ENCODE results near the gene MGAT5. TPM values are rescaled to one million over a fixed set of nuclear protein-coding genes. Genes with fewer than 3 reads are reported as not detected.

The MGAT5 gene
- total RNA-seq, 4 donors from 2014 or later: 47.4 to 56.4 (median 50.3) TPM

GRCh38 chr2:134411828-134412638 lies 158.2 kb downstream of the MGAT5 start:
- H3K9me3 ChIP-seq: no peaks in the 10 kb centered on the region
- H3K4me1 ChIP-seq: peaks cover 19 to 42% (median 31%) of the 10 kb centered on the region in 4 donors
- H3K4me3 ChIP-seq: no peak overlapping the region
- WGBS: 47% methylated on average over 8 of the region's 8 CpGs
- DNase-seq (ENCODE audit: extremely low spot score): peak; percentile 93
- TF ChIP-seq EP300 (IDR thresholded peaks at IDR 0.05) (no peak), CTCF (IDR thresholded peaks at IDR 0.05) (peak; percentile 60 to 73 (median 61)), POLR2AphosphoS5 (IDR thresholded peaks at IDR 0.05) (peak in 1 of 2 donors; percentile 52)
- no peaks in the 10 kb centered on the region for H3K27me3 ChIP-seq
- intact Hi-C loops (cut with DNase I): loop anchor here (2.0 to 5.0 kb wide), 4 partner anchors 35 to 525 kb away; no protein-coding TSS in a partner anchor
- no peak overlapping the region for H3K27ac ChIP-seq (replicated peaks in 1 of 4)
- peaks cover 0 to 10% (median 0%) of the 10 kb centered on the region in 4 donors for H3K36me3 ChIP-seq

- H3K27ac ChIP-seq (replicated peaks in 1 of 4): no peak overlapping the region
- no peaks in the 10 kb centered on the region for H3K27me3 ChIP-seq
- 95% methylated on average over 8 of the region's 8 CpGs for WGBS
- H3K36me3 ChIP-seq: peaks cover 0 to 10% (median 0%) of the 10 kb centered on the region in 4 donors
- H3K4me1 ChIP-seq: peaks cover 19 to 42% (median 31%) of the 10 kb centered on the region in 4 donors
- no peaks in the 10 kb centered on the region for H3K9me3 ChIP-seq
- intact Hi-C loops (cut with DNase I): loop anchor here (2.0 to 5.0 kb wide), 4 partner anchors 35 to 525 kb away; no protein-coding TSS in a partner anchor
- no peak for DNase-seq (ENCODE audit: extremely low spot score)
- no peak overlapping the region for H3K4me3 ChIP-seq
- no peak for TF ChIP-seq EP300 (IDR thresholded peaks at IDR 0.05)
- TF ChIP-seq POLR2AphosphoS5 (IDR thresholded peaks at IDR 0.05): no peak
- no peak for TF ChIP-seq POLR2A (IDR thresholded peaks at IDR 0.05; ENCODE audit: low read depth)
- TF ChIP-seq CTCF (IDR thresholded peaks at IDR 0.05): no peak
These were observed 158.7 kb downstream of the MGAT5 start for GRCh38 chr2:134412639-134412999.

- peaks cover 0 to 10% (median 0%) of the 10 kb centered on the region in 4 donors for H3K36me3 ChIP-seq
- peaks cover 19 to 33% (median 28%) of the 10 kb centered on the region in 4 donors for H3K4me1 ChIP-seq
- no peak overlapping the region for H3K27ac ChIP-seq (replicated peaks in 1 of 4)
- intact Hi-C loops (cut with DNase I): loop anchor here (2.0 to 5.0 kb wide), 4 partner anchors 36 to 526 kb away; no protein-coding TSS in a partner anchor
- no peak overlapping the region for H3K4me3 ChIP-seq
- no peak for DNase-seq (ENCODE audit: extremely low spot score)
- no peaks in the 10 kb centered on the region for H3K9me3 ChIP-seq
- TF ChIP-seq POLR2A (IDR thresholded peaks at IDR 0.05; ENCODE audit: low read depth): no peak
- TF ChIP-seq EP300 (IDR thresholded peaks at IDR 0.05): no peak
- no peak for TF ChIP-seq POLR2AphosphoS5 (IDR thresholded peaks at IDR 0.05)
- TF ChIP-seq CTCF (IDR thresholded peaks at IDR 0.05): no peak
- WGBS: 50% methylated on average over 1 of the region's 1 CpG
- H3K27me3 ChIP-seq: no peaks in the 10 kb centered on the region
These were observed 159.6 kb downstream of the MGAT5 start for GRCh38 chr2:134413430-134413829.

- DNase-seq (ENCODE audit: extremely low spot score): no peak
- Histone ChIP-seq H3K36me3 (peaks cover 0 to 10% (median 0%) of the 10 kb centered on the region in 4 donors), H3K4me3 (no peak overlapping the region), H3K9me3 (no peaks in the 10 kb centered on the region), H3K4me1 (peaks cover 19 to 30% (median 23%) of the 10 kb centered on the region in 4 donors), H3K27me3 (no peaks in the 10 kb centered on the region), H3K27ac (replicated peaks in 1 of 4) (no peak overlapping the region)
- no peak for TF ChIP-seq POLR2AphosphoS5 (IDR thresholded peaks at IDR 0.05)
- TF ChIP-seq CTCF (IDR thresholded peaks at IDR 0.05): no peak
- TF ChIP-seq POLR2A (IDR thresholded peaks at IDR 0.05; ENCODE audit: low read depth): no peak
- TF ChIP-seq EP300 (IDR thresholded peaks at IDR 0.05): no peak
- intact Hi-C loops (cut with DNase I): loop anchor here (2.0 to 5.0 kb wide), 4 partner anchors 37 to 527 kb away; no protein-coding TSS in a partner anchor
- 92% methylated on average over 2 of the region's 2 CpGs for WGBS
These were observed 160.0 kb downstream of the MGAT5 start for GRCh38 chr2:134413912-134414311.
